NOMO-1 treated with DMSO at 0.1 percent for 48 hours (cell line): ENCODE results near the gene TMEM217.

Source experiments
- DNase-seq: peaks from one replicate; lab custom pipeline; 2025; ENCODE audit not compliant: unreplicated experiment; lab: John Stamatoyannopoulos, UW

Gene TMEM217

DNA sequence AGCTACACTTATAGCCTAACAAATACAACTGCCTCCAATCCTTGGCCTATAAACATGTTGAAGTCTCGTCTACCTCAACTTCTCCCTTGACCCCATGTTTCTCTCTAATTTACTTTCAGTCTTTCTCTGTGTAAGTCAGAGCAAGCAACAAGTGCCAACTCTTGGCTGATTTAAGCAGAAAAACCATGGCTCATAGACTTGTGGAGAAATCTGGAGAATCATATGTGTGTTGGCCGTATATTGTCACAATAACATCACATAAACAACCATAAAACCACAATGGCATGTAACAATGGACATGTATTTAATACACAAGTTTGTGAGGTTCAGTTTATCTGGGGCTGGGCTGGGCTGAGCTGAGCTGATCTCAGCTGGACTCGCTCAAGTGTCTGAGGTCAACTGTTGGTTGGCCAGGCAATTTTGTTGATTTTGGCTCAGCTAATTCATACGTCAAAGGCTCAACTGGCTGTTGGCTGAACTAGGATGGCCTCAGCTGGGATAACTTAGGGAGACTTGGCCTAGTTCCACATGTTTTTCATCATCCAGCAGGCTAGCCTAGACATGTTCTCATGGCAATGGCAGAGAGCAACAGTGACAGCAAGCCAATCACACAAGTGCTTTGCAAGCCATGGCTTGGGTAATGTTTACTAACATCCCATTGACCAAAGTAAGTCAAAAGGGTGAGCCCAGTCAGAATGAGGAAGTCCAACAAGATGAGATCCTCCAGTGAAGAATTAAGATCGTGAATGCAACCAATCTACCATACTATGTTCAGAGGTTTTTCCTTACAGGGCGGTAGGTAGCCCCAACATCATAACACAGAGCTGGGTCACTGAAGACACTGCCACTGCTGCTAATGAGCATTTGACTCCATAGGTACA lies 13.3 kb downstream of the TMEM217 start:
- DNase-seq: peak; percentile 45

DNA sequence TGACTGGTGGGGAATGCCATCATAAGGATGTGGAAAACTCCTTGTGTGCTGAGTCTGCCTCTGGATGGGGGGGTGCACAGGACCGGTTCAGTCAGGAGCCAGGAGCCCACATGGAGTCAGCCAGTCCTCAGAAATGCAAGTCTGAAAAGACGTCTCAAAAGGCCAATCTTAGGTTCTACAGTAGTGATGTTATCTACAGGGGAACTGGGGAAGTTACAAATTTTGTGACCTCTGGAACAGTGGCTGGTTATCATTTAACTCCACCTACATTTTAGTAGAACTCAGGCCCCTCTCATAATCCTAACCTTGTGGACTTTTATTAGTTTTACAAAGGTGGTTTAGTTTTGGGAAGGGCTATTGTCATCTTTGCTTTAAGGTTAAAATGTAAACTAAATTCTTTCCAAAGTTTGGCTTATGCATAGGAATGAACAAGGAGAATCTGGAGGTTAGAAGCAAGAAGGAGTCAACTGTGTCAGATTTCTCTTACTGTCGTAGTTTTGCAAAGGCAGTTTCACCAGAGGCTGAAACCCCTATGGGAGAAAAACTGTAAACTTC lies 14.1 kb downstream of the TMEM217 start:
- DNase-seq: no peak

DNA sequence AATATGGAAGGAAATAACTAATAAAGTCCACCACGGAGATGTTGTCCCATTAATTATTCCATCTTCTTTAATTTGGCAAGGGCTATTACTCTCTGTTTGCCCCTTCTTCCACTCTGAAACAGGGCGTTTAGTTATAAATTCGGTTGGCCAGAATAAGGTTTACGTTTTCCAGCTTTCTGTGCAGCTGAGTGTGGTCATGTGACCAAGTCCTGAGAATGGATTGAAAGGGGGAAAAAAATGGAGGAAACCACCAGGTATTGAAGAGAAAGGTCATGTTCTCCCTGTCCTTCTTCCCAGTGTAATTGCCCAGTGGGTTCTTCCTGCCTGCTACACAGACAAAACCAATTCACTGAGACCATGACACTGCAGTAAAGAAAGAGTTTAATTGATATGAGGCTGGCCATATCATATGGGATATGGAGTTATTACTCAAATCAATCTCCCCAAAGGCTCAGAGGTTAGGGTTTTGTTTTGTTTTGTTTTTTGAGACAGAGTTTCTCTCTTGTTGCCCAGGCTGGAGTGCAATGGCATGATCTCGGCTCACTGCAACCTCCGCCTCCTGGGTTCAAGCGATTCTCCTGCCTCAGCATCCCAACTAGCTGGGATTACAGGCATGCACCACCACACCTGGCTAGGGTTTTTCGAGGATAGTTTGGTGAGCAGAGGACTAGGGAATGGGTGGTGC lies 14.7 kb downstream of the TMEM217 start:
- no peak for DNase-seq

- peak; percentile 16 for DNase-seq
Observed at GRCh38 chr6:37242429-37243052, 15.4 kb downstream of the TMEM217 start.

DNA sequence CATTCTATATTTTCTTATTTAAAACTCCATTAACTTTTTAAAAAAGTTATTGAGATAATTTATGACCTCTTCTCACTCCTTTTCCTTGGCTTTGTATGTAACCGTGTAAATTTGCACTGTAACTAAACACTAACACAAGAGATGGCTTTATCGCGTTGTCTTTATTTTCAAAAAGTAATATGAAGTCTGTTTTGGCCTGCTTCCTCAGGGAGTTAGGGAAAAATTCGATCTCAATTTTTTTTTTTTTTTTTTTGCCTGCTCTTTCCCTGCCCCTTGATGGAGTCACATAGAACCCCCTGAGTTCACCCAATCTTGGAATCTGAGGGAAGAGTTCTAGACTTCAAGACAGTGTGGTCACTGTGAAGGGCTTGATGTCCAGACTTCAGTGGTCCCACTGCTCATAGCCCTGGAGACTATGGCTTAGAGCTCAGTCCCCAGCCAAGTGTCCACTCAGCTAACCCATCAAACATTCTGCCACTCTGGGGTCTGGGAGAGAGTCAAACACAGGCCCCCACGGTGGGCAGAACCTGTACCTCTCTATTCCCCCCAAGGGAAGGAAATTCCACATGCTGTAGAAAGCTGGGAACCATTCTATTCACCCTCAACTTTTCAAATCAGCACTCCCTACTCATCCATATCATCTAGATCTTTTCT lies 16.0 kb downstream of the TMEM217 start:
- no peak for DNase-seq

- DNase-seq: no peak
Observed at GRCh38 chr6:37241131-37241530, 16.8 kb downstream of the TMEM217 start.

DNA sequence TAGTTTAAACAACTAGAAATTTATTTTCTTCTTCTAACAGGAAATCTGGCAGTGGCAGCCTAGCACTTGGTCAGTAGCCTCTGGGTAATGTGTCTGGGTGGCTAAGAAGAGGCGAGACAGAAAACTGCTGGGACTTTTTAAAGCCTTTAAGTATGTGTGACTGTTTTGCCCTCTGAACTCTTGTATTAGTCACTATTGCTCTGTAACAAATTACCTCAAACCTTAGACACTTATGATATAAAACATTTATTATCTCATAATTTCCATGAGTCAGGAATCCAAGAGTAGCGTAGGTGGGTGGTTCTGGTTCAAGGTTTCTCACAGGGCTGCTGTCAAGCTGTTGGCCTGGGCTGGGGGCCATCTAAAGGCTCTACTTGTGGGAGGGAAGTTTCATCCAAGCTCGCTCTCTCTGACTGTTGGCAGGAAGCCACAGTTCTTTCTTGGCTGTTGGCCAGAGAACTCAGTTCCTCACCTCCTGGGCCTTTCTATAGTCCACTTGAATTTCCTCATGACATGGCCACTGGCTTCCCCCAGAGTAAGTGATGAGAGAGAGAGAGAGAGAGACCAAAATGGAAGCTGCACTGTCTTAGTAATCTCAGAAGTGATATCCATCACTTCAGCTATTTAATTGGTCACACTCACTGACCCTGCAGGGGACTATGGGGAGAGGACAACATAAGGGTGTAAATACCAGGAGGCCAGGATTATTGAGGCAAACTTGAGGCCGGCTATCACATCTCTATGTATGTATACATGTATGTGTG lies 17.8 kb downstream of the TMEM217 start:
- peak; percentile 78 for DNase-seq

- DNase-seq: no peak
Observed at GRCh38 chr6:37239526-37239925, 18.4 kb downstream of the TMEM217 start.

- DNase-seq: no peak
Observed at GRCh38 chr6:37238381-37238780, 19.6 kb downstream of the TMEM217 start.

GRCh38 chr6:37237789-37238188 lies 20.2 kb downstream of the TMEM217 start:
- no peak for DNase-seq

- DNase-seq: no peak
Observed at GRCh38 chr6:37236921-37237320, 21.0 kb downstream of the TMEM217 start.

GRCh38 chr6:37233541-37233940 lies 24.4 kb downstream of the TMEM217 start:
- DNase-seq: no peak

DNA sequence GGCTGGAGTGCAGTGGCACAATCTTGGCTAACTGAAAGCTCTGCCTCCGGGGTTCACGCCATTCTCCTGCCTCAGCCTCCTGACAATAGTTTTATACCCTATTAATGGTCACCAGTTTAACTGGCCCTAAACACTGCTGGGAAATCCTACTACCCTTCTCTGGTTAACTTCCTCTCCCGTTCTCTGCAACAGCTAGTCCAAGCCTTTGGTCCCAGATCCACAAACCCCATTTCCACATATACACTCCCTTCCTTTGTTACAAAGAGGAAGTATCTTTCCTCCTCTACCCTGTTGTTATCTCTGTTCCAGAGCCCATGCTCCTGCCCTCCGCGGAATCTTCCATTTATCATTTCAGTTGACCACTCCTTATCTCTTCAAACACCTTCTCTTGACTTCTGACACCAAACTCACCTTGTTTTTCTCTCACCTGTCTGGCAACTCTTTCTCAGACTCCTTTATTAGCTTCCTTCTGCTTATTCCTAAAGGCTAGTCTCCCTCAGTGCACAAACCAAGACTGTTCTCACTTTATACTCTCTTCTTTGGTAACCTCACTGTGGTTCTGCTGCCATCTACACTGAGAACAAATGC lies 25.4 kb downstream of the TMEM217 start:
- no peak for DNase-seq

- DNase-seq: no peak
Observed at GRCh38 chr6:37230104-37230503, 27.8 kb downstream of the TMEM217 start.

DNA sequence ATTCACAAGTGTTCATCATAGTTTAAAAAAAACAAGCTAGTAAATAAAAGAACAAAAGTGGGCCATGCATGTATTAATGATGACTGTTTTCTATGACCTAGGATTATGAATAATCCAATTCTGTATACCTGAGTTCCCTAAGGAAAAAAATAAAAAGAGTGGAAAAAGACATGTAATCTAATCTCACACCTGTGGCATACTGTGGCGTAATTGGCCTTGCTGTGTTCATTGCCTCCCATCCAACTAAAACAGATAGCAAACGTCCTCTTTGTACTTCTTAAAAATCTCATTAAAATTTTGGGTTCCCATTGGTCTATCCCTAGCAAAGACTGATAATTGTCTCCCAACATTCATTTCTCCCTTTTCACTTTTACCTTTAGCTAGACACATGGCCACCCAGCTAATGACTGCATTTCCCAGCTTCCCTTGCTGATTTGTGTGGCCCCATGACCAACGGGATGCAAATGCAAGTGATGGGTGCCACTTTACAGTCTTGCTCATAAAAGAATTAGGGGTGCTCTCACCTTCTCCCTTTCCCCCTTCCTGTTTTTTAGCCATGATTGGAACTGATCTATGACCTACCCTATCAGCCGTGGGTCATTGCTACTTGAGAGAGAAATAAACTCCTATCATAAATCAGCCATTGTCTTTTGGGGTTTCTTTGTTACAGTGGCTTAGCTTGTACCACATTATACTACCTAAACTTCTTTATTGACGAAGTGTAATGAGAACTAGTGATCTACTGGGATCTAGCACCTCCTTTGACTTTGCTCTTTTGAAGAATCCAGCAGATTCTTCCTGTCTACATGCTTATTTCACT lies 32.4 kb downstream of the TMEM217 start:
- no peak for DNase-seq

DNA sequence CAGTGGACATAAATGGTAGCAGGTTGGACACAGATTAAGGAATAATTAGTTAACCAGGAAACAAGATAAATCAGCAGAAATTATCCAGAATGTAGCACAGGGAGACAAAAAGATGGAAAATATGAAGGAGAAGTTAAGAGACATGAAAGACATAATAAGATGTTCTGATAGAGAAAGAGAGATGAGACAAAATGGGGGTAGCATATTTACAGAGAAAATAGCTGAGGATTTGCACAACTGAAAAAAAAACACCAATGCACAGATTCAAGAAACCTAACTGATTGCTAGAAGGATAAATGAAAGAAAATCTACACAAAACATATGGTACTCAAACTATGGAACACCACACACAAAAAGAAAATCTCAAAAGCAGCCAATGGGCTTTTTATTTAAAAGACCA lies 35.0 kb downstream of the TMEM217 start:
- DNase-seq: no peak

- peak; percentile 84 for DNase-seq
Observed at GRCh38 chr6:37222125-37222967, 35.6 kb downstream of the TMEM217 start.

- no peak for DNase-seq
Observed at GRCh38 chr6:37221585-37222124, 36.3 kb downstream of the TMEM217 start.
